CD4-positive, alpha-beta T cell treated with Interleukin-17A for 1 hour (primary cell): ENCODE measurements around the gene MRPS9.
A peak's percentile ranks its signal among the peaks of the same experiment; 100 is the strongest.

Experiments used
- DNase-seq: peaks from one replicate; pipeline ENCODE4 v3.0.0-alpha.2; 2020

MRPS9 gene

GRCh38 chr2:105081006-105081601 is 43.2 kb downstream of the MRPS9 start:
- no peak for DNase-seq

- no peak for DNase-seq
Measured at GRCh38 chr2:105082107-105082506, 44.2 kb downstream of the MRPS9 start.

- no peak for DNase-seq
Measured at GRCh38 chr2:105085525-105085924, 47.7 kb downstream of the MRPS9 start.

GRCh38 chr2:105087273-105087672 is 49.4 kb downstream of the MRPS9 start:
- no peak for DNase-seq

GRCh38 chr2:105090091-105090490 is 52.2 kb downstream of the MRPS9 start:
- DNase-seq: no peak

GRCh38 chr2:105092797-105093196 is 54.9 kb downstream of the MRPS9 start:
- no peak for DNase-seq

- no peak for DNase-seq
Measured at GRCh38 chr2:105099153-105099552, 61.3 kb downstream of the MRPS9 start.

GRCh38 chr2:105100046-105100840 is 62.4 kb downstream of the MRPS9 start:
- no peak for DNase-seq

- DNase-seq: no peak
Measured at GRCh38 chr2:105102001-105102400, 64.1 kb downstream of the MRPS9 start.

- DNase-seq: no peak
Measured at GRCh38 chr2:105102963-105103421, 65.1 kb downstream of the MRPS9 start.

- no peak for DNase-seq
Measured at GRCh38 chr2:105103481-105103880, 65.6 kb downstream of the MRPS9 start.

- DNase-seq: no peak
Measured at GRCh38 chr2:105104208-105104731, 66.4 kb downstream of the MRPS9 start.

- DNase-seq: no peak
Measured at GRCh38 chr2:105110295-105110829, 72.5 kb downstream of the MRPS9 start.

- DNase-seq: no peak
Measured at GRCh38 chr2:105111365-105112150, 73.7 kb downstream of the MRPS9 start.

- DNase-seq: no peak
Measured at GRCh38 chr2:105112345-105112744, 74.5 kb downstream of the MRPS9 start.

- no peak for DNase-seq
Measured at GRCh38 chr2:105113616-105114291, 75.9 kb downstream of the MRPS9 start.

- peak; percentile 53 for DNase-seq
Measured at GRCh38 chr2:105114551-105114950, 76.7 kb downstream of the MRPS9 start.

GRCh38 chr2:105116348-105116747 is 78.5 kb downstream of the MRPS9 start:
- no peak for DNase-seq

GRCh38 chr2:105117565-105117964 is 79.7 kb downstream of the MRPS9 start:
- DNase-seq: no peak

GRCh38 chr2:105118960-105119359 is 81.1 kb downstream of the MRPS9 start:
- no peak for DNase-seq

- no peak for DNase-seq
Measured at GRCh38 chr2:105121434-105121833, 83.6 kb downstream of the MRPS9 start.

- no peak for DNase-seq
Measured at GRCh38 chr2:105125428-105125827, 87.6 kb downstream of the MRPS9 start.

GRCh38 chr2:105125920-105126319 is 88.1 kb downstream of the MRPS9 start:
- DNase-seq: no peak
